ENCODE measurements around the gene GPANK1.
"Not testable (repeated sequence)": the region's sequence is repeated elsewhere in the genome, so short reads cannot be mapped to it uniquely, and the experiment has no call there.

The GPANK1 gene

DNA sequence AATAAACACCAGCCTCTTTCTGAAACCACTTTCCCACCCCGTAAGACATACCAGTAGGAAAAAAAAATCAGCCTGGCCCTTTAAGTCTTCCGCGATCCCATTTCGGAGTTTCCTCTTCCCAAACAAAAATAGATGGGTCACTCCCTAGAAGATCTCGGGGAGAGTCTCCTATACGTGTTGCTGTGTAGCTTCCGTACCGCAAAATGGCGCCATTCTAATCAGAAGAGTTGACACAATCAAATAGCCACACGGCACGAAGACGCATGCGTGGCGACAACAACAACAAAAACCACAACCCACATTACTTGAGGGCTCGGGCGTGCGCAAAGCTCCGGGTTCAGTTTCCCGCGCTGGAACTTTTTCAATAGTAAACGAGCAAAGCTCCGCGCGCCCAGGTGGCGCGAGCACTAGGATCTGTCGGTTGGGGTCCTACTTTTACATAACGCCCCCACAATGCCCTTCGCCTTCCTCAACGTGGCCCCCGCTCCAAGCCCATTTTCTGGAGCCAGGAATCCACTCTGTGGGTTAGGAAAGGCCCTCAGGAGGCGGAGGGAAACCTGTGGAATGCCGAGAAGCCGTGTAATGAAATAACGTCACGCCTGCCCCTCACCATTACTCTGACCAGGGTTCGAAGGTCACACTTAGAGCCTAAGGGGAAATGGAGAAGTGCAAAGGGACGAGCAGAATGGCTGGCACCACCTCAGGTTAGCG, at the start of gene GPANK1:
Gene GPANK1 (minus strand): TSS at position 208 of the 711 bp plus-strand sequence. CDS start 519 bp downstream, outside the sequence.
- H3K9me3 ChIP-seq (replicated peaks in 1 of 11) = no peaks in the 10 kb centered on the region
- peaks cover 34 to 62% (median 50%) of the 10 kb centered on the region in 11 experiments for H3K36me3 ChIP-seq
- H4K20me1 ChIP-seq = peaks cover 0 to 36% (median 19%) of the 10 kb centered on the region in 11 experiments; a peak in 17 of 22 replicates
- peak within 1 kb of the TSS; percentile 77 to 97 (median 95) for H3K4me3 ChIP-seq
- peaks cover 50 to 69% (median 58%) of the 10 kb centered on the region in 10 experiments for H3K4me1 ChIP-seq
- peak within 1 kb of the TSS; percentile 77 to 99 (median 93) for H3K27ac ChIP-seq
- peak within 1 kb of the TSS; percentile 96 to 100 (median 99) for H3K4me2 ChIP-seq
- H3K27me3 ChIP-seq = no peaks in the 10 kb centered on the region
- H3K9ac ChIP-seq = peak within 1 kb of the TSS; percentile 89 to 97 (median 94)
- TF ChIP-seq Cebpa-rat (IDR thresholded peaks at IDR 0.05) = no peak

DNA sequence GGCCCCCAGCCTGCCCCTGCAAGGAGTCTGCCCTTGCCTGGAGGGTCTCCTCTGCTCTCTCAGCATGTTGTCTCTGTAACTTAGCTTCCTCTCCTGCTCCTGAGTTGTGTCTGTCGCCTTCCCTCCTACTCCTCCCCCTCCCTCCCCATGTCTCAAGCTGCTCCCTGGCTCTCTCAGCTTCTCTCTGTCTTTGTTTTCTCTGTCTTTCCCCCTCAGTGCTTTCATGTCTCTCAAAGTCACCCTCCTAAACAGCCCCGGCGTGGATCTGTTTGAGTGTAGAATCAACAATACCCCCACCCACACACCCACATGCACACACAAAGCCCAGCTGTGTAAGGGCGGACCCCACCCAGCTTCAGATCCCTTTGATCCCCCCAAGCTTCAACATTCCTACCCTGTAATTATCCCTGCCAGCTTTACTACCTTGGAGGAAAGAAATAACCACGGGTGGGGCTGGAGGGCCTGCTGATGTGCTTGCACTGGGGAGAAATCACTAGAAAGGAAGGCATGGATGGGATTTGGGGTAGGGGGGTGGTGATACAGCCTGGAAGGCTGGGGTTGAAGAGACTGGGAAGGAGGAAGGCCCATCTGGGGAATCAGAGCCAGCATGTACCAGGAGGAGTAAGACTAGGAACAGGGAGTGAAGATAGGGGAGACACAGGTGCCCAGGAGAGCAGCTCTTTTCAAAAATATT, 49.3 kb upstream of the GPANK1 start:
- Histone ChIP-seq H3K4me2 (peak overlapping the region; percentile 46 to 68 (median 62)), H3K9me3 (replicated peaks in 1 of 11) (no peaks in the 10 kb centered on the region), H3K27ac (peak overlapping the region in 6 of 11 experiments; percentile 7 to 46 (median 18); a peak in 10 of 22 replicates), H3K4me1 (peaks cover 43 to 60% (median 51%) of the 10 kb centered on the region in 10 experiments), H3K4me3 (no peak overlapping the region), H3K9ac (peak overlapping the region; percentile 0 to 63 (median 43); a peak in 15 of 22 replicates), H4K20me1 (no peaks in the 10 kb centered on the region), H3K36me3 (no peaks in the 10 kb centered on the region), H3K27me3 (no peaks in the 10 kb centered on the region)
- no peak for TF ChIP-seq Cebpa-rat (IDR thresholded peaks at IDR 0.05)

- Histone ChIP-seq H3K4me1 (peaks cover 43 to 67% (median 53%) of the 10 kb centered on the region in 10 experiments), H3K27me3 (no peaks in the 10 kb centered on the region), H3K9ac (peak overlapping the region in 9 of 11 experiments; percentile 0 to 63 (median 45); a peak in 9 of 22 replicates), H3K9me3 (replicated peaks in 1 of 11) (no peaks in the 10 kb centered on the region), H3K4me3 (no peak overlapping the region), H3K36me3 (no peaks in the 10 kb centered on the region), H3K27ac (peak overlapping the region in 2 of 11 experiments; percentile 34 to 46; a peak in 1 of 22 replicates), H3K4me2 (peak overlapping the region; percentile 46 to 68 (median 62); a peak in 20 of 22 replicates), H4K20me1 (no peaks in the 10 kb centered on the region)
- TF ChIP-seq Cebpa-rat (IDR thresholded peaks at IDR 0.05) = no peak
Observed at GRCh38 chr6:31713465-31713864, 48.7 kb upstream of the GPANK1 start.

DNA sequence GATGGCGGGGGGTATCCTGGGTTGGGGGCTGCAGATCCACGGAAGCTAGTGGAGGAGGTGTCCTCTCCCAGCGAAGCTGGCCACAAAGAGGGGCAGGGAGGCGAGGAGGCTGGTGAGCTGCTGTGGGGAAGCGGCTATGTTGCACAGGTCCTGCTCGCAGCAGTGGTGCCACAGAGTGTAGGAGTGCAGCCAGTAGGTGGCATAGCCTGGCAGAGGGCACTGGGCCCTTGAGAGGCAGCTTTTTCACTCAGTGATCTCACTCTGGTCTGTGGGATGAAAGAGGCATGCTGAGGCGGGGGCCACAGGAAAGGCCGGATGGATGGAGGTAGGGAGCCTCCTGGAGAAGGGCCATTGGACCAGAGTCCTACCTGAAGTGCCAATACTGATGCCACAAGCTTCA, 47.5 kb upstream of the GPANK1 start:
- H3K9ac ChIP-seq = peak overlapping the region in 6 of 11 experiments; percentile 13 to 60 (median 32); a peak in 5 of 22 replicates
- no peaks in the 10 kb centered on the region for H4K20me1 ChIP-seq
- no peaks in the 10 kb centered on the region for H3K27me3 ChIP-seq
- no peak overlapping the region for H3K4me3 ChIP-seq
- H3K27ac ChIP-seq = peak overlapping the region in 3 of 11 experiments; percentile 6 to 40 (median 15); a peak in 2 of 22 replicates
- H3K9me3 ChIP-seq (replicated peaks in 1 of 11) = no peaks in the 10 kb centered on the region
- peak overlapping the region; percentile 63 to 86 (median 82) for H3K4me2 ChIP-seq
- H3K4me1 ChIP-seq = peaks cover 48 to 78% (median 64%) of the 10 kb centered on the region in 10 experiments
- H3K36me3 ChIP-seq = no peaks in the 10 kb centered on the region
- TF ChIP-seq Cebpa-rat (IDR thresholded peaks at IDR 0.05) = no peak

GRCh38 chr6:31711233-31711632, 46.4 kb upstream of the GPANK1 start:
- peak overlapping the region; percentile 63 to 86 (median 82) for H3K4me2 ChIP-seq
- H3K9me3 ChIP-seq (replicated peaks in 1 of 11) = no peaks in the 10 kb centered on the region
- H3K27me3 ChIP-seq = no peaks in the 10 kb centered on the region
- no peak for TF ChIP-seq Cebpa-rat (IDR thresholded peaks at IDR 0.05)
- peak overlapping the region in 2 of 10 experiments; percentile 21 to 30; a peak in 2 of 20 replicates for H3K4me3 ChIP-seq
- H3K9ac ChIP-seq = peak overlapping the region in 4 of 11 experiments; percentile 4 to 46 (median 21); a peak in 7 of 22 replicates
- H3K4me1 ChIP-seq = peaks cover 50 to 89% (median 74%) of the 10 kb centered on the region in 10 experiments
- H4K20me1 ChIP-seq = no peaks in the 10 kb centered on the region
- H3K27ac ChIP-seq = peak overlapping the region in 7 of 11 experiments; percentile 26 to 56 (median 50); a peak in 12 of 22 replicates
- H3K36me3 ChIP-seq = no peaks in the 10 kb centered on the region

GRCh38 chr6:31710523-31711219, 45.9 kb upstream of the GPANK1 start:
- Histone ChIP-seq H3K4me2 (peak overlapping the region; percentile 63 to 86 (median 82)), H3K9ac (peak overlapping the region in 4 of 11 experiments; percentile 4 to 46 (median 21); a peak in 5 of 22 replicates), H3K4me3 (peak overlapping the region in 2 of 10 experiments; percentile 21 to 30; a peak in 2 of 20 replicates), H3K4me1 (peaks cover 50 to 90% (median 74%) of the 10 kb centered on the region in 10 experiments), H3K36me3 (no peaks in the 10 kb centered on the region), H3K9me3 (replicated peaks in 1 of 11) (no peaks in the 10 kb centered on the region), H4K20me1 (no peaks in the 10 kb centered on the region), H3K27me3 (no peaks in the 10 kb centered on the region), H3K27ac (peak overlapping the region in 8 of 11 experiments; percentile 19 to 56 (median 48); a peak in 13 of 22 replicates)
- no peak for TF ChIP-seq Cebpa-rat (IDR thresholded peaks at IDR 0.05)

DNA sequence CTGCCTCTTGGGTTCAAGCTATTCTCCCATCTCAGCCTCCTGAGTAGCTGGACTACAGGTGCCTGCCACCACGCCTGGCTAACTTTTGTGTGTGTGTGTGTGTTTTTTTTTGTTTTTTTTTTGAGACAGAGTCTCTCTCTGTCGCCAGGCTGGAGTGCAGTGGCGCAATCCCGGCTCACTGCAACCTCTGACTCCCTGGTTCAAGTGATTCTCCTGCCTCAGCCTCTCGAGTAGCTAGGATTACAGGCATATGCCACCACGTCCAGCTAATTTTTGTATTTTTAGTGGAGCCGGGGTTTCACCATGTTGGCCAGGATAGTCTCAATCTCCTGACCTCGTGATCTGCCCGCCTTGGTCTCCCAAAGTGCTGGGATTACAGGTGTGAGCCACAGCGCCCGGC, 44.4 kb upstream of the GPANK1 start:
- H3K27me3 ChIP-seq; H4K20me1 ChIP-seq; H3K9me3 ChIP-seq (replicated peaks in 1 of 11): not testable (repeated sequence)

DNA sequence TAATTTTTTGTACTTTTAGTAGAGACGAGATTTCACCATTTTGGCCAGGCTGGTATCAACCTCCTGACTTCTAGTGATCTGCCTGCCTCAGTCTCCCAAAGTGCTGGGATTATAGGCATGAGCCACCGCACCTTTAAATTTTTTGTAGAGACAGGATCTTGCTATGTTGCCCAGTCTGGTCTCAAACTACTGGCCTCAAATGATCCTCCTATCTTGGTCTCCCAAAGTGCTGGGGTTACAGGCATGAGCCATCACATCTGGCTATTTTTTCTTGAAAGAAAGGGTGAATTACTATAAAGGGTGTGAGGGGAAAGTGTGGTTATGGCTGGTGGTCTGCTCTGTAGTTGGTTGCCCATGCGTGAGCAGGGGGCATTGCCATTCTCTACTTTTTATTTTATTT, 43.4 kb upstream of the GPANK1 start:
- H3K27me3 ChIP-seq = no peaks in the 10 kb centered on the region
- no peaks in the 10 kb centered on the region for H3K36me3 ChIP-seq
- H3K9ac ChIP-seq = no peak overlapping the region
- H3K9me3 ChIP-seq (replicated peaks in 1 of 11) = no peaks in the 10 kb centered on the region
- peak overlapping the region in 7 of 11 experiments; percentile 19 to 54 (median 38); a peak in 10 of 22 replicates for H3K4me2 ChIP-seq
- H3K27ac ChIP-seq = no peak overlapping the region
- no peaks in the 10 kb centered on the region for H4K20me1 ChIP-seq
- no peak overlapping the region for H3K4me3 ChIP-seq
- H3K4me1 ChIP-seq = peaks cover 46 to 76% (median 65%) of the 10 kb centered on the region in 10 experiments
- no peak for TF ChIP-seq Cebpa-rat (IDR thresholded peaks at IDR 0.05)

More for the DNA sequence above, 44.4 kb upstream of the GPANK1 start:
- not testable (repeated sequence) for H3K36me3 ChIP-seq, H3K4me3 ChIP-seq, H3K9ac ChIP-seq
- Histone ChIP-seq H3K4me2 (peak overlapping the region in 3 of 11 experiments; percentile 23 to 52 (median 35); a peak in 1 of 22 replicates), H3K27ac (0 out of 22 replicates have a peak overlapping the region, but pooled peaks of 1 of the 11 experiments have one; percentile 40), H3K4me1 (peaks cover 44 to 77% (median 66%) of the 10 kb centered on the region in 10 experiments)
